Cardiac fibroblast (primary cell): ENCODE results near the gene ZNF384.

ENCODE experiments used
- DNase-seq, 2 donors: peaks; one replicate each; pipeline versions ENCODE4 v3.0.0 to v3.0.0-alpha.2; 2010; ENCODE audit warnings: low read depth in 2 of 2
- H3K4me3 ChIP-seq, 2 donors: replicated peaks in 1 of 2; 1 replicate in 1 of 2; 2 replicates in 1 of 2; pipeline ENCODE4 v1.5.1; 2011; ENCODE audit warnings: low read depth in 2 of 2, low read length in 2 of 2, mild to moderate bottlenecking in 2 of 2, moderate library complexity in 1 of 2
- TF ChIP-seq, protein P1 (sequence below): IDR thresholded peaks from one replicate; pipeline ENCODE4 v1.5.1; 2011; ENCODE audit warnings: low read depth, mild to moderate bottlenecking, low read length, inconsistent platforms

ZNF384 gene

DNA sequence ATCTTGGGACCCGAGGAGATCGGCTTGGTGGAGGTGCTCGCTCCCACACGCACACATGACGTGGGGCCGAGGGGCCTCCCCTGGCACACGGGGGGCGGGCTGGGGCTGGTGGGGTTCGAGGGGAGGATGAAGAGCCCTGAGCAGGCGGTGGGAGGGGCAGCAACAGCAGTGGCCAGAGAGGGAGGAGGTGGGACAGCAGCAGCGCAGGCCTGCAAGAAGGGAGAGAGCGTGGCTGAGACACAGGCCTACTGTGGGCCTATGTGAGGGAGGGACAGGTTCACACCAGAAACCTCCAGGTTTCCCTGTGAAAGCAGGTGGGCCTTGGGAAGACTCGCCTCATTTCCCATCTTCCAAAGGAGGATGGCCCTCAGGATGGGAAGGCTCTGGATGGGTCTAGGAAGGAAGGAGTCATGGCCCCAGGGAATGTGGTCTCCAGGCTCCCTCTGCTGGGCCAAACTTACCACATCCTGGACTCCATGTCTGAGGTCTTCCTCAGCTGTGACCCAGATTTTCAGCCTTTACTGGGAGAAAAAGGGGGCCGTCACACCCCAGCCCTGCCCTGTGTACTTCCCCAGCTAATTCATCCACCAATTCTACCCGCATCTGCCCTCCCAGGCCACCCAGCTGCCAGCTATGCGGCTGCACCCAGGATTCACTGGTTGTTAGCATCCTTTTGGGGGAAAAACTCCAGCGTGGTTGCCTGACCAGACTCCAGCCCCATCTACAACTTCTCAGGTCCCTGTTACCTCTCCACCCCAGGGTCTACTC is 8.6 kb upstream of the ZNF384 start:
- no peak overlapping the region for H3K4me3 ChIP-seq
- peak; percentile 65 to 68 for DNase-seq
- TF ChIP-seq, protein P1, sequence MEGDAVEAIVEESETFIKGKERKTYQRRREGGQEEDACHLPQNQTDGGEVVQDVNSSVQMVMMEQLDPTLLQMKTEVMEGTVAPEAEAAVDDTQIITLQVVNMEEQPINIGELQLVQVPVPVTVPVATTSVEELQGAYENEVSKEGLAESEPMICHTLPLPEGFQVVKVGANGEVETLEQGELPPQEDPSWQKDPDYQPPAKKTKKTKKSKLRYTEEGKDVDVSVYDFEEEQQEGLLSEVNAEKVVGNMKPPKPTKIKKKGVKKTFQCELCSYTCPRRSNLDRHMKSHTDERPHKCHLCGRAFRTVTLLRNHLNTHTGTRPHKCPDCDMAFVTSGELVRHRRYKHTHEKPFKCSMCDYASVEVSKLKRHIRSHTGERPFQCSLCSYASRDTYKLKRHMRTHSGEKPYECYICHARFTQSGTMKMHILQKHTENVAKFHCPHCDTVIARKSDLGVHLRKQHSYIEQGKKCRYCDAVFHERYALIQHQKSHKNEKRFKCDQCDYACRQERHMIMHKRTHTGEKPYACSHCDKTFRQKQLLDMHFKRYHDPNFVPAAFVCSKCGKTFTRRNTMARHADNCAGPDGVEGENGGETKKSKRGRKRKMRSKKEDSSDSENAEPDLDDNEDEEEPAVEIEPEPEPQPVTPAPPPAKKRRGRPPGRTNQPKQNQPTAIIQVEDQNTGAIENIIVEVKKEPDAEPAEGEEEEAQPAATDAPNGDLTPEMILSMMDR, result peak; percentile 67

DNA sequence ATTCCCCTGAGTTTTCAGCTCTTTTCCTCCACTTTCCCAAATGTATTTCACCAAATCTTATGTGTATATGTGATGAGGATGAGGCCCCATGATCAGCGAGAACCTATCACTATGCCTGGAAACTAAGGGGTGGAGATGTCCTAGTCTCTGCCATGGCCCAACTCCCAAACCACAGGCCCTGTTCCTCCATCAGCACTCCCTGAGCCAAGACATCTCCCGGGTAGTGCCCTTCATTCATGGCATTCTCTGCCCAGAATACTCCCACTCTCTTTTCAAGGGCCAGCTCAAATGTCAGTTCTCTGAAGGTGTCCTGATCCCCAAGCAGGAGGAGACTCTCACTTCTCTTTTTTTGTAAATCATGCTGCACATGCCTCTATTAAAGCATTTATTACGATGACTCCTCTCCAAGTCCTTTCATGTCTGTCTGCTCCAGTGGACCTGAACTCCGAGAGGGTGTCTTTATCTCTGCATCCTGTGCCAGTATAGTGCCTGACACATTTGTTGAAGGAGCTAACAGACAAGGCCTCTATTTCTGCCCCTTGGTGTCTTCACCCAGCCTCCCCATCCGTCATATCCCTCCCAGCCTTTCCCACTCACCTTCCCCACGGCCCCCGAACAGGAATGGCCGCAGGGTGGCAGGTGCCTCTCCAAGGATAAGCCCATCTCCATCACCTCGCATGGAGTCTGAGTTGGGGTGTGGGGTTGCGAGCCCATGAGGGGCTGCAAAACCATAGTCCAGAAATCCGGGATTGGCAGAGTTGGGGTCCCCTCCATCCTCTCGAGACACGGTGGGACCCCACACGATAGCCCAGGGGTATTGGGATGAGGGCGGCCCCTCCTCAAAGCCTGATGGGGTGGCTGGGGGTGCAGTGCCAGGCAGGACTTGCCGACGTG is 7.8 kb upstream of the ZNF384 start:
- TF ChIP-seq, protein P1, result no peak
- DNase-seq, result no peak
- H3K4me3 ChIP-seq, result no peak overlapping the region

DNA sequence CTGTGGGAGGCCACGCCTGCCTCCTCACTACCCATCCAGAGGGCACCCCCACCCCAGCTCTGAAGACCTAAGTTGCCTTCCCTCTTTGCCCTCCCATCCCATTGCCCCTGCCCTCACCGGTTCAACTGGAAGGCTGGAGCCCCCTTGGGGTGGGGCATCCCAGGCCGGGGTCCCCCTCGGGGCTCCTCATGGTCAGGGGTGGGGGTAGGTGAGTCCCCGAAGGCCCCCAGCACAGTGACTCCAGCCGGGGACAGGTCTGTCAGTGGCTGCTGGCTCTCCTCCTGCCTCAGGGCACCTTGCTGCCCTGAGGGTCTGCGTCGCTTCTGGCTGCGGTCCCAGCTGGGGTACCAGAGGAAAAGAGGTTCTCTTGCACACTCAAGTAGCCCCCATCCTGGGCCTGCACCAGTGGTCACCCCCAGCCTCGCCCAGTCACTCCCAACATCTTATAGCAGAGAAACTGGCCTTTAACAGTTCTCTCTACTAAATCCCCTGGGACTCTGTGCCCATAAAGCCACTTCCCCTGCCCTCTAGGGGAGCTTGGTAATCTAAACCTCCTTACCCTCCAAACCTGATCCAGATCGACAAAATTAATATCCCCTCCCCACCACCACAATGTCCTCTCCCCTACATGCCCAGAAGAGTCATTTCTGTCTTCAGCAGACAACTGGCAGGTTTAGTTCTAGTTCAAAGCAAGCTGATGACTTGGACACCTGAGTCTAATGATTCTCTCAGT is 6.3 kb upstream of the ZNF384 start:
- TF ChIP-seq, protein P1, result no peak
- no peak overlapping the region for H3K4me3 ChIP-seq
- no peak for DNase-seq

DNA sequence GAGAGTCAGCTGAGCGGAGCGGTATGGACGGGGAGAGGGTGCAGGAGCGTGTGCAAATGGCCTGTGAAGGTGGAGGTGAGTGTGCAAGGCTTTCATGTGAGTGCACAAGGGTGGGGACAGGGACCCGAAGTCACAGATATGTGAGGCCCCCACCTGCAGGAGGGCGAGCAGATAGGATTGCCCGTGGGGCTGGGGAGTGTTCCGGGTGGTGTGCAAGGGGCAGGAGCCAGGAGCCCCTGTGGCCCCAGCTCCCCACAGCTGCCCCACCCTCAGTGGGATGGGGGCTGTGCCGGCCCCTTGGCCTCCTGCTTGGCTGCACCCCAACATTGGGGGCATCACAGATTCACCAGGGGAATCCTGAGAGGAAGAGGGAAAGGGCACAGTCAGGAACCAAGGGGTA is 5.5 kb upstream of the ZNF384 start:
- TF ChIP-seq, protein P1, result no peak
- no peak overlapping the region for H3K4me3 ChIP-seq
- DNase-seq, result no peak

DNA sequence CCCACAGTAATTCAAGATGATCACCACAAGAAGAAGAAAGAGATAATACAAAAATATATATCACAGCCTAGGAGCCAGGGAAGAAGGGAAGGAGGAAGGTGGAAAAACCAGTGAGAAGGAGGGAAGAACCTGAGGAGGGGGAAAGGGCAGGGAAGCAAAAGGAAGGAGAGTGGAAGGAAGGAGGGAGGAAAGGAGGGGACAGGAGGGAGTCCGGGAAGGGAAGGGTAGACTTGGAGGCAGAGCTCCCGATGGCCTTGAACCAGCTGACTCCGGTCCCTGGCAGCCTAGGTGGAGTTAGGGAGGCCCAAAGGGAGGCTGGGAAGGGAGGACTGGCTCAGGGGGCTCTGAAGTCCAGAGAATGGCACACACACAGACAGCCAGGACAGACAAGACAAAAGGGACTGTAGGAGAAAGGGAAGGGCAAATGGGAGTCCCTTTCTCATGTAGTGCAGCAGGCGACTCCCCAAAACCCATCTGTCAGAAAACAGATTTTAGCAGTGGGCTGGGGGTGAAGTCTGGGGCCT is 4.7 kb upstream of the ZNF384 start:
- no peak for DNase-seq
- no peak overlapping the region for H3K4me3 ChIP-seq
- TF ChIP-seq, protein P1, result no peak

DNA sequence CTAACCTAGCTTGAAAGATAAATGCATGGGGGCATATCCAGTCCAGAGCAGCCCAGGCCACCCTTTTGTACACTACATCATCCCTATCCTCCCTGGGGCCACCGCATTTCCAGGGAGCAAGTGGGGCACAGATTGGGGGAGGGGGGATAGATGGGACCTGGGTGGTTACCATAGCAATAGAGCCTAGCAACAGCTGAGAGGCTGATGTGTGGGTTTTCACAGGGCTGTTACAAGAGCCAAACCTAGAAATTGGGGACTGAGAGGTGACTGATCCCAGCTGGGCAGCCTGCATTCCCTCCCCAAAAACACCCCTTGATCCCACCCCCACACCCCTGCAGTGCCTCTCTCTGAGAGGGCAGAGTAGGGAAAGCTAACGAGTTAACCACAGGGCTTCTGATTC is 3.7 kb upstream of the ZNF384 start:
- no peak for DNase-seq
- no peak overlapping the region for H3K4me3 ChIP-seq
- TF ChIP-seq, protein P1, result no peak
